Parathyroid adenoma (tissue), 2 donors: Measurements from ENCODE around the gene PRKN.

Experiments used
- H2AFZ ChIP-seq: fragments of 300-600 bp; sonication (generic); one replicate; pipeline ENCODE4 v1.7.0; 2017; ENCODE audit warnings: antibody characterized with exemption, mild to moderate bottlenecking
- H3K27ac ChIP-seq: fragments of 300-600 bp; sonication (generic); one replicate; pipeline ENCODE4 v1.7.0; 2017
- H3K27me3 ChIP-seq: fragments of 300-600 bp; sonication (generic); one replicate; pipeline ENCODE4 v1.7.0; 2017; ENCODE audit warnings: low read length; ENCODE audit not compliant: control insufficient read depth, insufficient read depth
- H3K36me3 ChIP-seq: fragments of 300-600 bp; sonication (generic); one replicate; pipeline ENCODE4 v1.7.0; 2017; ENCODE audit warnings: low read length; ENCODE audit not compliant: control insufficient read depth, insufficient read depth
- H3K4me1 ChIP-seq: fragments of 300-600 bp; sonication (generic); one replicate; pipeline ENCODE4 v1.7.0; 2017; ENCODE audit warnings: control low read depth
- H3K4me2 ChIP-seq: fragments of 300-600 bp; sonication (generic); one replicate; pipeline ENCODE4 v1.7.0; 2017; ENCODE audit warnings: low read length
- H3K4me3 ChIP-seq: fragments of 300-600 bp; sonication (generic); one replicate; pipeline ENCODE4 v1.7.0; 2017; ENCODE audit warnings: low read depth, low read length
- H3K79me2 ChIP-seq: fragments of 300-600 bp; sonication (generic); one replicate; pipeline ENCODE4 v1.7.0; 2017; ENCODE audit warnings: control low read depth
- H3K9ac ChIP-seq: fragments of 300-600 bp; sonication (generic); one replicate; pipeline ENCODE4 v1.7.0; 2017; ENCODE audit warnings: mild to moderate bottlenecking
- H3K9me3 ChIP-seq: fragments of 300-600 bp; sonication (generic); one replicate; pipeline ENCODE4 v1.7.0; 2017; ENCODE audit warnings: low read length; ENCODE audit not compliant: control insufficient read depth
- CTCF ChIP-seq: fragments of 300-600 bp; sonication (generic); IDR thresholded peaks from one replicate; pipeline ENCODE4 v1.7.0; 2017; ENCODE audit warnings: antibody characterized with exemption, mild to moderate bottlenecking
- donor health status: primary hyperparathyroidism.

PRKN gene

DNA sequence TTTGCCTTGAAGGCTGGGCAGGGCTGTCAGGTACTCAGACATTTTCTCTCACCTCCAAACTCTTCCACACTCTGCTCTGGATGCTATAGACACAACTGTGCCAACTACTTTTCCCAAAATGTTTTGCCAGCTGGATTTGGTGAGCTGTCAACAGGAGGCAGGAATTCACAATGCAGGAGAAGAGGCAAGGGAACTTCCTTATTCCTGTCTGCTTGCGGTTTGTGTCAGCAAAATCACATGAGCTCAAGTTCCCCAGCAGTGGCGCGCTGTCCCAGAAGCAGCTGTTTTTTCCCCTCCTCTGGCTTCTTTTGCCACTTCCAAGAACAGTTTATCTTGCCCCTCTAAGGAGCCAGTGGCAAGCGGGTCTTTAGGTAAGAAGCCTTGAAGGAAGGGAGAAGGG, 608.2 kb downstream of the PRKN start:
- Histone ChIP-seq H3K36me3 (no peaks in the 10 kb centered on the region), H3K27ac (no peak overlapping the region), H3K27me3 (no peaks in the 10 kb centered on the region), H3K9ac (no peak overlapping the region), H3K4me3 (no peak overlapping the region), H3K4me1 (no peaks in the 10 kb centered on the region), H3K9me3 (no peaks in the 10 kb centered on the region), H2AFZ (peak overlapping the region; percentile 66), H3K4me2 (no peak overlapping the region), H3K79me2 (no peaks in the 10 kb centered on the region)
- TF ChIP-seq CTCF: no peak

DNA sequence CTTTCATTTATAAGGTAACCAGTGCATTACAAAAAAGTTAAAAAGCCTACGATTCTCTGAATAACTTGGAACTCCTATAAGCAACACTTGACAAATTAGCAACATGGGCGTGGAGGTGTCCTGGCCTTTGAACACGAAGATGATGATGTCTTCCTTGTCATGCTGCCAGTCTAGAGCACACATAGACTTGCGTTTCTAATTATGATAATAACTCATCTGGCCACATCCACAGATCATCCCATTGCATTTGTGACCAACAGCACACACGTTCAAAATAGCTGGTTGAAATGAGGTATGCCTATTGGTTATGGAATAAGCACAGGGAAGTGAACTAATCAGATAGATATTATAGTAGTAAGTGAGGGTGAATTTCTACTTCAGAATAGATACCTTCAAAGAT, 608.9 kb downstream of the PRKN start:
- no peak overlapping the region for H3K4me2 ChIP-seq

DNA sequence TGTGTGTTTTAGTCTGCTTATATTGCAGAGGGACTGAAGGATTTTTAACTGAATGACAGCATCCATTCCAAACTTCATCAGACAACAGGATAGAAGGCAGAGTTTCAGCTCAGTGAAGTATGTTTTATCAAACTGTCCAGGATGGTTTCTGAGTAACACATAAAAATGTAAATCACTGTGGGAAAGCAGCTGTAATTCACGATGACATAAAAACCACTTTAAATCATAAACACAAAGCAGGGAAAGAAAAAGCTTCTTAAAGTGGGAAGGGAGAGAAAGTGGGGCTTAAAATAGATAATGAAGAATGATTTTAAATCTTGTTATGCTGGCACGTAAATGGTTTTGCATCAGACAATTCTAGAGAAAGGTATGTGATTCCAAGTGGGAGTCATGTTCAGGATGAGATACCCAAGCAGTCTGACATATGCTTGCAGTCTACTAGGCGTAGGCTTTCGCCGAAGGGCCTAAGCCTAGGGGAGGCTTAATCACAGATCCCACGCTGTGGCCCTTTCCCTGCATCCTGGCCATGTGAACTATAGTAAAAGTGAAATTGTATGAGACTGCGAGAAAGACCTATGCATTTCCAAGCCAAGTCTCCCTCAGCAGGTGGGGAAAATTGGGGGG, 610.6 kb downstream of the PRKN start:
- H3K27ac ChIP-seq: no peak overlapping the region
- H3K4me3 ChIP-seq: no peak overlapping the region
- no peaks in the 10 kb centered on the region for H3K79me2 ChIP-seq
- no peaks in the 10 kb centered on the region for H3K4me1 ChIP-seq
- no peaks in the 10 kb centered on the region for H3K9me3 ChIP-seq
- H3K9ac ChIP-seq: no peak overlapping the region
- no peak overlapping the region for H2AFZ ChIP-seq
- H3K36me3 ChIP-seq: no peaks in the 10 kb centered on the region
- no peak for TF ChIP-seq CTCF
- H3K4me2 ChIP-seq: no peak overlapping the region
- H3K27me3 ChIP-seq: no peaks in the 10 kb centered on the region

More for the DNA sequence above, 608.9 kb downstream of the PRKN start:
- H3K9me3 ChIP-seq: no peaks in the 10 kb centered on the region
- no peak overlapping the region for H3K27ac ChIP-seq
- H3K4me1 ChIP-seq: no peaks in the 10 kb centered on the region
- H2AFZ ChIP-seq: no peak overlapping the region
- H3K27me3 ChIP-seq: no peaks in the 10 kb centered on the region
- no peak overlapping the region for H3K9ac ChIP-seq
- no peak for TF ChIP-seq CTCF
- H3K4me3 ChIP-seq: no peak overlapping the region
- no peaks in the 10 kb centered on the region for H3K79me2 ChIP-seq
- no peaks in the 10 kb centered on the region for H3K36me3 ChIP-seq

DNA sequence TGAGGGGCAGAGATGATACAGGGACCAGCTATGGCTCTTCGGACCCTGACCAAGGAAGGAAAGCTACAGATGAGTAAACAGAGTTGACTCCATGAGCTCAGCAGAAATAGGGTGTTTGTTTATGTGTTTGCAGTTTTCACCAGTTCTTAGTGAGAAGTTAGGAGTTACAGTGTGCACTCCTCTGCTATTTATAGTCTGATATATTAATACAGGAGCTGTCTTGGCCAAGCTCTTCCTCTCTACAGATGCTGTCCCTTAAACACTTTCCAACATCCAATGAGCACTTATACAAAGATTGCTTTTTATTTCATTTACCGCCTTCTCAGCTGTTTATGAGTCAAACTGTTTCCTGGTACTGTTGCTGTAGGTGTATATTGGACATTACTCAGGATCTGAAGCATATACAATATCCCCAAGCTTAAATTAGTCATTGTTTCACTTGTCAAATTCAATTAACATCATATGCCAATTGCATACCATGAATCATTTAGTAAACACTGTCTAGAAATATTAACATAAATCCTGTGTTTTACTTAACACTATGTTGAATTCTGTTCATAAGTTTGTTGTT, 618.0 kb downstream of the PRKN start:
- Histone ChIP-seq H3K79me2 (no peaks in the 10 kb centered on the region), H3K4me3 (no peak overlapping the region), H3K27me3 (no peaks in the 10 kb centered on the region), H2AFZ (no peak overlapping the region), H3K9ac (no peak overlapping the region), H3K9me3 (no peaks in the 10 kb centered on the region), H3K4me2 (no peak overlapping the region), H3K4me1 (no peaks in the 10 kb centered on the region), H3K36me3 (no peaks in the 10 kb centered on the region), H3K27ac (no peak overlapping the region)
- TF ChIP-seq CTCF: no peak

DNA sequence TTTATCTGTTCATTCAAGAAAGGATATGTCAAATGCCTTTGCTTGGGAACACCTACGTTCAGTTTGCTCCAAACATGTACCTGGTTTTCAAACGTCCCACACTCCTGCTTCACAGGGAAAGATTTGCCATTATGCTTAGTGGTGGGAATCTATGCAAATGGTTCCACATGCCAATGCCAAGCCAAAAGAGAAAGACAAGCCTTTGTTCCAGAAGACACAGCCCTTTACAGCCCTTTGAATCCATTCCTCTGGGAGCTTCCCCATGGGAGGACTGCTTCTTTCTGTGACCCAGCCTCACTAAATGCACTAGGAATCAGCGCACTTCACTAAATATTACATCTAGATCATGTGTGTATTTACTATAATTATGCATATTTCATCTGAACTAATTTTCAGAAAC, 619.5 kb downstream of the PRKN start:
- no peak overlapping the region for H3K9ac ChIP-seq
- no peak overlapping the region for H2AFZ ChIP-seq
- no peak overlapping the region for H3K4me3 ChIP-seq
- TF ChIP-seq CTCF: no peak
- H3K9me3 ChIP-seq: no peaks in the 10 kb centered on the region
- no peaks in the 10 kb centered on the region for H3K79me2 ChIP-seq
- H3K27ac ChIP-seq: no peak overlapping the region
- H3K27me3 ChIP-seq: no peaks in the 10 kb centered on the region
- no peaks in the 10 kb centered on the region for H3K4me1 ChIP-seq
- no peaks in the 10 kb centered on the region for H3K36me3 ChIP-seq
- no peak overlapping the region for H3K4me2 ChIP-seq
